Gastrocnemius medialis (tissue), 4 donors: ENCODE data around the gene ABR.

Source experiments
- CTCF ChIP-seq, 5 experiments: fragments of 450-650 bp in 3 of 5; fragments of 200-600 bp in 2 of 5; sonication (generic) in 2 of 5; IDR thresholded peaks in 4 of 5; conservative IDR thresholded peaks in 1 of 5; 1 replicate in 4 of 5; 2 replicates in 1 of 5; pipeline ENCODE4 v1.5.1; 2016 to 2019; ENCODE audit warnings: antibody characterized with exemption in 5 of 5, mild to moderate bottlenecking in 3 of 5, moderate library complexity in 3 of 5
- POLR2A ChIP-seq, 2 donors: fragments of 450-650 bp; IDR thresholded peaks; one replicate each; pipeline ENCODE4 v1.6.1; 2017; ENCODE audit warnings: antibody characterized with exemption in 2 of 2, mild to moderate bottlenecking in 2 of 2, moderate library complexity in 2 of 2

- TF ChIP-seq CTCF (IDR thresholded peaks at IDR 0.05 in 4 of 5, conservative IDR thresholded peaks at IDR 0.05 in 1 of 5) = no peak
- TF ChIP-seq POLR2A (IDR thresholded peaks at IDR 0.05) = no peak
Observed at GRCh38 chr17:1047879-1048470, 131.8 kb downstream of the ABR start.
